ENCODE data around the gene DQX1. TPM values are rescaled to one million over a fixed set of nuclear protein-coding genes. Genes with fewer than 3 reads are reported as not detected.

DQX1 gene
- total RNA-seq, 1 donor from 2014 or later: 2.5 TPM

DNA sequence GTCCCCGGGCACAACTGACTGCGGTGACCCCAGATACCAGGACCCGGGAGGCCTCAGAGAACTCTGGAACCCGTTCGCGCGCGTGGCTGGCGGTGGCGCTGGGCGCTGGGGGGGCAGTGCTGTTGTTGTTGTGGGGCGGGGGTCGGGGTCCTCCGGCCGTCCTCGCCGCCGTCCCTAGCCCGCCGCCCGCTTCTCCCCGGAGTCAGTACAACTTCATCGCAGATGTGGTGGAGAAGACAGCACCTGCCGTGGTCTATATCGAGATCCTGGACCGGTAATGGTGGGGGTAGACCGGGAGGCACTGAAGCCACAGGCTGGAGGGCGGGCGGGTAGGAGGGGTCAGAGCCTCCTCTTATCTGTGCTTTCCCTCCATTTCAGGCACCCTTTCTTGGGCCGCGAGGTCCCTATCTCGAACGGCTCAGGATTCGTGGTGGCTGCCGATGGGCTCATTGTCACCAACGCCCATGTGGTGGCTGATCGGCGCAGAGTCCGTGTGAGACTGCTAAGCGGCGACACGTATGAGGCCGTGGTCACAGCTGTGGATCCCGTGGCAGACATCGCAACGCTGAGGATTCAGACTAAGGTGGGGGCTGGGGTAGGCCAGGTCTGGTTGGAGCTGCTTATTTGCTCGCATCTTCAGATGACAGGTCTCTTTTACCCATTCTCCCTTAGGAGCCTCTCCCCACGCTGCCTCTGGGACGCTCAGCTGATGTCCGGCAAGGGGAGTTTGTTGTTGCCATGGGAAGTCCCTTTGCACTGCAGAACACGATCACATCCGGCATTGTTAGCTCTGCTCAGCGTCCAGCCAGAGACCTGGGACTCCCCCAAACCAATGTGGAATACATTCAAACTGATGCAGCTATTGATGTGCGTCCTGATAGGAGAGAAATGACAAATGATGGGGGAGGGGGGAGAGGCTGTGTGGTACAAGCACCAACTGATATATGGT lies 4.5 kb upstream of the DQX1 start:
- DNase-seq: peak; percentile 44

- DNase-seq: peak; percentile 99
These were observed 3.6 kb upstream of the DQX1 start, which contains the start of the genes AUP1 and HTRA2 for GRCh38 chr2:74529357-74530238. Gene AUP1 (minus strand): TSS chr2:74529706. CDS start chr2:74529629, 77 bp downstream. Gene HTRA2 (plus strand): TSS chr2:74529933. CDS start chr2:74530007, 74 bp downstream.

DNA sequence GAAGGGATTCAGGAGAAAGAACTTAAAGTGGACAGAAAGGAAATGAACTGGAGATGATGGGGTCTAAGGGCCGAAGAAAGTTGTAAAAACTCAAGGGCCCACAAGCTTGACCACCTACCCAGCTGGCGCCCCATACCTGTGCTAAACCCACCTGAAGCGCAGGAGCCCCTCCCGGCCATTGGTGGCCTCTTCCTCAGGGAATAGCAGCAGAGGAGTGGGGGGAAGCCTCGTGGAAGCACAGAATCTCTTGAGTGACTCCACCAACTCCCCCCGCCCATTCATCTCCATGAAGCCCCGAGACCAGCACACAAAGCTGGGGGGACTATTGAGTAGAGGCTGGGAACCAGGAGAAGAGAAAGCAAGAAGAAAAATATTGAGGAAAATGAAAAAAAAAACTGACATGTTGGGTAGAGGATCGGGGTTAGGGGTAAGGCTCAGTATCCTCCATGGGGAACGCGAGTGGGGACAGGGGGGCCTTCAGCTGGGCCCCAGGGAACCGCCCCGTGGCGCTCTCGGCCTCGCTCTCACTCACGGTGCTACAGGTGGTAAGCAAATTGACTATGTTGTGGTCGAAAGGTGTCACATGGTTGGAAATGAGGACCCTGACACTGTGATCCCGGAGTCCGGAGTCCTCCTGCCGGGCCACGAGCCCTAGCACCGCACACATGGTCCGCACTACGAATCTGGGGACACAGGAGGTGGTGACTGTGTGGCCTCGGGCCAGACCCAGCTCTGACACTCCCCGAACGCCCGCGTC lies 2.7 kb upstream of the DQX1 start:
- no peak for DNase-seq

DNA sequence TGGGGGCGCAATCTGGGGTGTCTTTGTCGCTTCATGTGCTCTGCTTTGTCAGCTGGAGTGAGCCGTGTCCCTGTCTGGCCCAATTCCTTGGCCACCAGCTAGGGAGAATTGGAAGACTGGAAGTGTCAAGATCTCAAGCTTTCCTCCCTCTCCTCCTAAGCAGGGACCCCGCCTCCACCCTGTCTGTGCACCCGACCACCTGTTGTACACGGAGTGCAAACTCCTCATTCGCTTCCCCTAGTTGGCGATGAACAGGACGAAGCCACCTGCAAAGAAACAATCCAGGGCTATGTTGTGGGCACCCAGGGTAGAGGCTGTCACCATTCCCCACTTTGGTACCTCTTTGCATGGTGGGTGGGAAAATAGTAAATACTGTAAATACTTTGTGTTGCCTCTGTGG lies 1.7 kb upstream of the DQX1 start:
- DNase-seq: no peak

GRCh38 chr2:74526649-74527230 lies 709 bp upstream of the DQX1 start:
- DNase-seq: no peak

- DNase-seq: no peak
These were observed 895 bp downstream of the DQX1 start for GRCh38 chr2:74524955-74525716.

GRCh38 chr2:74524005-74524404 lies 2.0 kb downstream of the DQX1 start:
- no peak for DNase-seq

GRCh38 chr2:74522516-74522915 lies 3.5 kb downstream of the DQX1 start:
- no peak for DNase-seq

GRCh38 chr2:74516650-74517049 lies 9.4 kb downstream of the DQX1 start:
- DNase-seq: no peak

DNA sequence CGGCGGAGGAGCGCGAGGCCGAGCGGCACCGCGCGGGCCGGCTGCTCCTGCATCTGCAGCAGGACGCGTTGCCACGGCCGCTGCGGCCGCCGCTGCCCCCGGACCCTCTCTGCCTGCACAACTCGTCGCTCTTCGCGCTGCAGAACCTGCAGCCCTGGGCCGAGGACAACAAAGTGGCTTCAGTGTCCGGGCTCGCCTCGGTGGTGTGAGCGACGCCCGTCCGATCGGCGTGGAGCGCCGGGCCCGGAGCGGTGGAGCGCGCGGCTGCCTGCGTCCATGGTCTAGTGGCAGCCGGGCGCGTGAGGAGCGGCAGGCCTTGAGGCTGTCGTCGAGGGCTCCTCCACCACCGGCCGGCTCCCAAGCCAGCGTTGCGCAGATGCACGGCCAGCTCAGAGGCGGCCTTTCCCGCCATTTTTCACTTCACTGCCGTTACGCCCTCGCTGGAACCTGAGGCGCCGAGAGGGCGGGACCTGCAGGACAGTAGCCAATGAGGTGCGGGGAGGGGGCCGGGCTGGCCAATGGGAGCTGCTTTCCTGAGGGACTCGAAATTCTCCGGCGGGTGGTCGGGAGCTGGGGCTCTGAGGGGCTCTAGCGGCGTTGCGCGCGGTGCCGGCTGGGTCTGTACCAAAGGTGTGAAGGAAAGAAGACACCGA lies 9.9 kb downstream of the DQX1 start:
- peak; percentile 83 for DNase-seq

GRCh38 chr2:74515271-74515980 lies 10.6 kb downstream of the DQX1 start:
- no peak for DNase-seq

GRCh38 chr2:74514368-74515270 lies 11.4 kb downstream of the DQX1 start, which contains the start of gene TLX2:
Gene TLX2 (plus strand): TSS chr2:74514450. CDS start chr2:74514807, 357 bp downstream.
- DNase-seq: no peak

DNA sequence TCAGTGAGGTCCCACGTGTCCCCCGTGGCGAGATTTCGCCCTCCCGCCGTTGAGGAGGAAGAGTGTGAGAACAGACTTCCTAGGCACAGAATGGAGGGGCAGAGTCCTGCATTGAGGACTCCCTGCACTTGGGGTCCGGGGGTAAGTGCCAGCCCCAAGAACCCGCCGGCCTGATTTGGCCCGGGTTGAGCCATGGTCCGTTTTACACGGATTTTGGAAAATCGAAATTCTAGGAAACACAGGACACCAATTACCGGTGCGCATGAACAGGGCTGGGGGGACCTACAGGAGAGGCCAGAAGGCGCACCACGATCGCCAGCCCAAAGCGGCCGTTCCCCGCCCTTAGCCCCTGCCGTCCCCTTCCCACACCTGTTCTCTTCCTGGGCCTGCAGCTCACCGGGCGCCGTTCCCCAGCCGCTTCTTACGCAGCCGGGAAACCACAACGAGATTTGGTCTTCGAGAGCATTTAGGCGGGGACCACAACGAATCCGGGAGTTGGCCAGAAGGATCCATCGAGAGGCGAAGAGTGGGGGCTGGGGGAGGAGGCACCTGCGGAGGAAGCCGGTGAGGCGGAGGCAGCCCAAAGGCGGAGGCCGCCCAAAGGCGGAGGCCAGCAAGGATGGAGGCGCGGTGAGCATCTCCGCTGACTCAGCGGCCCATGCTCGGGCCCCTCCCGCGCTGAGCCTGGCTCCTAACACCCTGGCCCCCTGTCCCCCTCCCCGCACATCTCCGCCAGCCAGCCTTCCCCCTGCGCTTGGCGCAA lies 12.2 kb downstream of the DQX1 start:
- DNase-seq: no peak

DNA sequence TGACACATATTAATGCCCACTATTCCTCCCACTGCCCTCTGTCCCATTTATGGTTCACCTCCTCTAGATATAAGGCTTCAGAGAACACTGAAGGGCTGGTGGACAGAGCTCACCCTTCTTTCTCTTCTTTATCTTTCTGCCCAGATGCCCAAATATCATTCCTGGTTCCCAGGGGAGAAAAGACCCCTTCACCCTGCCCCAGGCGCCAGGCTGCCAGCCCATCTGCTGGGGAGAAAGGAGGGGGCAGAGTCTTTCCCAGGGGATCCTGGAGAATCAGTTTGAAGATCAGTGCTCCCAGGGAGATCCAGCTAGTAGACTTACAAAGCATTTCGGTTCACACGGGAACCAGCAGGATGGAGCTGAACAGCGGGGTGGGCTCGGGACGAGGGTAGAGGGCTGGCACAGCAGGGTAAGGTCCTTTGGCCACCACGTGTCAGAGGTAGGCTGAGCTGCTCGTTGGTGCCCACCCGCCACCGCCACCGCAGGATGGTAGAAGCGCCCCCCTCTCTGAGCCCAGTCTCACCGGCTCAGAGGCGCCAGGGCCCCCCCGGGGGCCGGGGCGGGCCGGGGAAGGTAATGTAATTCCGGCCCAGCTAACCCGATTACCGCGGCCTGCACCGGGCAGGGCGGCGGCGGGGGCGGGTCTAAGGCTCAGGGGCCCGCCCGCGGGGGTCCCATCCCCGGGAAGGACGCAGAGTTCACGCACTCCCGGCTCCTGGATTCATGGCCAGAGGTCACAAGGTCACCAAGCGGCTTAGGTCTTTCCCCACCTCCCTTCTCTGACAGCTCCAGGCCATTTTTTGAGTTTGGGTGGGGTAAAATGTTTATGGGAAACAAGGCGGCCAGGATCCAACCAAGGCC lies 13.1 kb downstream of the DQX1 start:
- no peak for DNase-seq

DNA sequence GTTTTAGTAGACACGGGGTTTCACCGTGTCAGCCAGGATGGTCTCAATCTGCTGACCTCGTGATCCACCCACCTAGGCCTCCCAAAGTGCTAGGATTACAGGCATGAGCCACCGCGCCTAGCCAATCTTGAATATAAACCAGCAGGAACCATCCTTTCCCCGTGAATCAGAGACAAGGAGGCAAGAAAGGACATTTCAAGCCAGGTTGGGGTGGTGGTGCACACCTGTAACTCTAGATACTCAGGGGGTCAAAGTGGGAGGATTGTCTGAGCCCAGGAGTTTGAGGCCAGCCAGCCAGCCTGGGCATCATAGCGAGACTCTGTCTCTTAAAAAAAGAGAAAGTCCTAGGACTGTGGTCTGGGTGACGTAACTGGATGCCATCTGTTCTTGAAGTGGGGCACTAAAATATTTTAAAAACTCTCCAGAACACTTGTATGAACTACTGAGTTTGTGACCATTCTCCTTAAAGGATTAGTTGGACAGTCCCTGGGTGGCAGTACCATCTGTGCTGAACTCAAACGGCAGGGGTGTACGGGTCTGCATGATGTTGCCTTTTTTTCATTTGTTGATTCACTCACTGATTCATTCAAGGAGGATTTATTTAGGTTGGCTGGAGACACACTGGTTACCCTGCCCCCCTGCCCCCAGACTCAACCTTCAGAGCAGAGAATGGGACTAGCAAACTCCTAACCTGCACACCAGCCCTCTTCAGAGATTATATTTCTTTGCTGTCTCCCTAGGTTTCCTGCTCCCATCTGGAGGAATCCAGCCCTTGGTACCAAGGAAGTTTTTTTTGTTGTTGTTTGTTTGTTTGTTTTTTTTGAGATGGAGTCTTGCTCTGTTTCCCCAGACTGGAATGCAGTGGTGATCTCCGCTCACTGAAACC lies 14.7 kb downstream of the DQX1 start:
- DNase-seq: no peak

GRCh38 chr2:74510272-74510671 lies 15.8 kb downstream of the DQX1 start:
- no peak for DNase-seq

All from tongue (tissue), 2 donors.